NCI-H526 treated with DMSO at 0.1 percent for 48 hours (cell line): ENCODE data around the gene COMMD4.
A peak's percentile ranks its signal among the peaks of the same experiment; 100 is the strongest.

Source experiments
- DNase-seq: peaks from one replicate; lab custom pipeline; 2025; lab: John Stamatoyannopoulos, UW

COMMD4 gene

DNA sequence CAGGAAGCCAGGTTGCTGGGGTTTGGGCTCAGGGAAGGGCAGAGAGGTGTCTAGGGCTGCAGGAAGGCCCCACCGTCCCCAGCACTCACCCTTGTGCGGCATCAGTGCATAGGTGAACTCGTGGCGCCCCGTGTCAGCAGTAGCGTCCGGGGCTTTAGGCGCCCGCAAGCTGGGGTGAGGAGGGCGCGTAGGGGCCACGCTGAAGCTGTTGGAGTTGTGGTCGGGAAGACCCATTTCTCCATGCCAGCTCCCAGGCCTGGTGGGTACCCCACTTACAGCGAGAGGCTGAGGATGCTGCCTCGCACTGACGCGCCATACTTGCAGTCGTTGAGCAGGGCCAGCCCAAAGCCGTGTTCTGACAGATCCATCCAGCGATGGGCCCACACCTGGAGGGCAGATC, 20.7 kb downstream of the COMMD4 start:
- DNase-seq, result no peak

DNA sequence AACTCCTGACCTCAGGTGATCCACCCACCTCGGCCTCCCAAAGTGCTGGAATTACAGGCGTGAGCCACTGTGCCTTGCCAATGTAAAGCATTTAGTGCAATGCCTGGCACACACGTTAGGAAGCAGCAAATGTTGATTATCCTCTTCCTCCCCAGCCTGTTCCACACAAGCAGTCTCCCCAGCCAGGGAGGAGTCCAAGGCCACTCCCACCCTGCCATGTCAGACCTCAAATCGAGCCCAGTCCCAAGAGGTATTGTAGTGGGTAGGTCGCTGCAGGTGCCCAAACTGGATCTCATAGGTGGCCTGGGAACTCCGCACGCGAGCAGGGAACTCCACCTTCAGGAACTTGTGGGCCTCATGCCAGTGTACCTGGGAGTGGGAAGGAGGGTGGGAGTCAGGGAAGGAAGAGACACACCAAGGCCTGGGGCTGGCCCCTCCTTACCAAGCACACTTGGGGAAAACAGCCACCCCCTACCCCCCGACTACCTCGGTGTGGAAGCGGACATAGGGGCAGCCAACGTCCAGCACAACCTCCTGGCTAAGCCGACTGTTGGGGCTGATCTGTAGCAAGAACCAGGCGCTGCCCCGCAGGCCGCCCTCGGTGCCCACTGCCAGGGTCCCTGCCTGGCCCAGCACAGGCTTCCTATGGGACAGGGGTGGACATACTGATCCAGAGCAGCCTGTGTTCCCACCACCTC, 22.3 kb downstream of the COMMD4 start:
- no peak for DNase-seq

DNA sequence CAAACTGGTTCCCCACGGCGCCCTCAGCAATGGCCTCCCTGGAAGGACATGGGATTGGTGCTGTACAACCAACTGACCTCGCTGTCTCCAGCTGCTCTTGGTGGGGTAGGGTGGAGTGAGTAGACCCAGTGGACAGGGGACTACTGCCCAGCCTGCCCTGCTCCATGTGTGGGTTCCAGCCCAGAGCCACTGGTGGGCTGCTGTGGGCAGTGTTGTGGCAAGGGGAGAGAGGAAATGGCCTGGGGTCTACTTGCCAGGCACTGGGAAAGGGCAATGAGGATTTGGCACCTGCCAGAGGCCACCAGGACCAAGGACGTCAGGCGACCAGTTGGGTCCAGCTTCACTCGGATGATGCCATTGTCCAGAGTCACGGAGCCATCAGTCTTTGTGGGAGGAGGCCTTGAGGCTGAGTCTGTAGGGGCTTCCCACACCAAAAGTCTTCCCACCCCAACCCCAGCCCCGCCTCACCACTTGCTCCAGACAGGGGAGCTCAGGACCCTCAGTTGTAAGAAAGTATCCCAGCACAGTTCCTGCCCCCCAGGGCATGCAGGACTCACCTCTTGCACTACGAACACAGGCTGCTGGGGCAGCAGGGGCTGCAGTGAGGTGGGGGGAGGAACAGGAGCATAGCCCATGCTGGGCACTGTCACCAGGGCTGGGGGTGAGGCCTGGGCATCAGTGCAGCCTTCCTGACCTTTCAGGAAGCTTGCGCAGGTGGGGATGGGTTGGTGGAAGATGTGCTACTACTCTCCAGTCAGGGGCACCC, 23.1 kb downstream of the COMMD4 start:
- DNase-seq, result no peak

DNA sequence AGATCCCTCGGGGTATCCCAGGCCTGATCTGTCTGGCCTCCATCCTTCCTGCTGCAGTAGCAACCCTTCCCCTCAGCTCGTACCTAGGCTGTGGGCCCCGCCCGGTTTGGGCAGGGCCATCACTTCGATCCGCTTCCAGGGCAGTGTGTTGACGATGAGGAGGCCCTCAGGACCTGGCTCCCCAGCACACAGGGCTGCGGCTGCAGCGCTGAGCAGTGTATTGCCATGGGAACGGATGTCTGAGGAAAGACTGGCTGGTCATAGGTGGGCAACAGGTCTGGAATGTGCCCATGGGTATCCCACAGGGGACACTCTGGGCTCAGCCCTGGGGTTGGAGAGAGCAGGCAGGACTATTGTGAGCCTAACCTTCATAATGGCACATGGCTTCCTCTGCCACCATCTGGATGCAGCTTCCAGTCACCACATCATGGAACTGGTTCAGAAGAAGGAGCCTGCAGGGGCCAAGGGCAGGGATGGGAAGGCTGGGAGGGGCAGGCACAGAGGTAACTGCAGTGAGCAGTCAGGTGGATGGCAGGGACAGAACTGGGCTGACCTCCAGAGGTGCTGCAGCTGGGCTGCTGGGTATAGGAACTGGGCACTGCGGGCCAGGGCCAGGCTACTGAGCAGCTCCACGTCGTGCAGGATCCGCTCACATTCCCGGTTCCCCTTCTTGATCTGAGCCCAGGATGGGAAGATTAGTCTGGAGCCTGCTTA, 23.8 kb downstream of the COMMD4 start:
- no peak for DNase-seq

DNA sequence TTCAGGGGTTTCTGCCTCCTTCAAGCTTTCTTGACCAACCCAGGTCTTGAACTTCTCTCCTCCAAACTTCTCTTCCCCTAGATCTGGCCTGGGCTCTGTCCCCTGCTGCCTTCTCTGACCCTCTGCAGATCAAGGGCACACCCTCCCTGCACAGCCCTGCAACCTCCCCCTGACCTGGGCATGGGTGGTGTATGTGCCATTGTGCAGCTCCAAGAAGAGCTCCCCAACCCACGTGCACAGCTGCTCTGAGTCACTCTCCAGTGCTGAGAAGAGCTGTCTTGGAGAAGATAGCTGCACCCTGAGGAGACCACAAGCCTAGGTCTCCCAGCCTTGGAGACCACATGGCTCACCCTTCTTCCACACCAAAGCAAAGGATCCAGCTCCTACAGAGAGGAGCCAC, 24.5 kb downstream of the COMMD4 start:
- no peak for DNase-seq

DNA sequence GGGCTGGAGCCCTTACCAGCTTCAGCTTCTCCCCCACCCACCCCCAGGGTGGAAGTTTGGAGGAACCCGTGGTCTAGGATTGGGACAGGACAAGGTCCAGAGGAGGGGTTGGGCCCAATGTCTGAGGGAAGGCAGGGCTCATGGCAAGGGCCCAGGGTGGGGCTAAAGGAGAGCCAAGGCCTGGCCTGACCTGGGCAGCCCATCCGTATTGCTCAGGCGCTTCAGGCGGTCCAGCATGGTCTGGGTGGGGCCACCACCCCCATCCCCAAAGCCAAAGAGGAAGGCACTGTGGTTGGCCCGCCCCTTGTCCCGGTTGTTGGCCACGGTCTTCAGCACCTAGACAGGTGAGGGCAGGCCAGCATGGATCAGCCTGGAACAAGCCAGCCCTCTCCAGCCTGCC, 25.0 kb downstream of the COMMD4 start:
- no peak for DNase-seq

DNA sequence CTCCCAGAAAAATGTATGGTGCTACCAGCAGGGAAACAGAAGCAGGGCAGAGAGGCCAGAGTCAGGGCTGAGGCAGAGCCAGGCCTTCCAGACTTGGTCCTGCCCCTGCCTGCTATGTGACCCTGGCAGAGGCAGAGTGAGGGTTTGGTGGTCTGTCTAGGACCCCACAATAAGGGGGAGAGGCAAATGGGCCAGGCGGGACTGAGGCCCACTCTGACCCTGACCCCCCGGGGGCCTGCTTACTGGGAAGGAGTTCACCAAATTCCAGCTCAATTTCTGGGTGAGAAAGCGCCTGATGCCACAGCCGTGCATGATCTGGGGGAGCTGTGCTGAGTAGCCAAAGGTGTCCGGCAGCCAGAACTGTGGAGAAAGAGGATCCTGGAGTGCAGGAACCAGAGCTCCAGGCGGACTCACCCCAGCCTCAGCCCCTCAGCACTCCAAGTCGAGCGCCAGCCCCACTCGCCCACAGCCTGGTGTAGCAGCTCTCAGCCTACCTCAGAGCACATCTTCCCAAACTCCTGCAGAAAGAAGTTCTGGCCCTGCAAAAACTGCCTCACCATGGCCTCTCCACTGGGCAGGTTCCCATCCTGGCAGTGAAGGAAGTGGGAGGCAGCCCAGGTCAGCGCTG, 25.6 kb downstream of the COMMD4 start:
- no peak for DNase-seq

DNA sequence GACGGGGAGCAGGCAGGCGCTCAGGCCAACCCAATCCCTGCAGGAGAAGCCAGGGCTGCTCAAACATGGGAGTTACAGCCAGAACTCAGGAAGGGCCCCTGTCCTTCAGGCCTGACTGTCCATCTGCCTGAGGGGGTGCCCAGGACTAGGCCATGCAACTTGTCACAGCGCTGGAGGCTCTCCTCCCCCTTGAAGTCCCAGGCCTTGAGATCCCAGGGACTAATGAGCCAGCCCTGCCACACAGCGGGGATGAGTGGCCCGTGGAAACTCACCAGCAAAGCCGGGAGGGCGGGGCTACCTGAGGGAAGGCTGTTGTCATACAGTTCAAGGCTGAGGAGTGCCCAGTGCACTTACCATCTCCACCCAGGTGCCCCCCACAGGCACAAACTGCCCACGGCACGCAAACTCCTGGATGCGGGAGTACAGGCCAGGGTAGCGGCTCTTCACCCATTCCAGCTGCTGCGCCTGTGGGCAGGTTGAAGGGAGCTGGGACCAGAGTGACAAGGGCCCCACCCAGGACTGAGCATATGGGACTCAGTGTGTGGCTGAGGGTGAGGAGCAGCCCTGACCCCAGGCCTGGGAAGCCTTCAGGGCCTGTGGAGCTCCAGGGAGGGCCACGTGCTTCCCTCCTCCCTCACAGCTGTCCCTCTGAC, 26.3 kb downstream of the COMMD4 start:
- DNase-seq, result no peak

DNA sequence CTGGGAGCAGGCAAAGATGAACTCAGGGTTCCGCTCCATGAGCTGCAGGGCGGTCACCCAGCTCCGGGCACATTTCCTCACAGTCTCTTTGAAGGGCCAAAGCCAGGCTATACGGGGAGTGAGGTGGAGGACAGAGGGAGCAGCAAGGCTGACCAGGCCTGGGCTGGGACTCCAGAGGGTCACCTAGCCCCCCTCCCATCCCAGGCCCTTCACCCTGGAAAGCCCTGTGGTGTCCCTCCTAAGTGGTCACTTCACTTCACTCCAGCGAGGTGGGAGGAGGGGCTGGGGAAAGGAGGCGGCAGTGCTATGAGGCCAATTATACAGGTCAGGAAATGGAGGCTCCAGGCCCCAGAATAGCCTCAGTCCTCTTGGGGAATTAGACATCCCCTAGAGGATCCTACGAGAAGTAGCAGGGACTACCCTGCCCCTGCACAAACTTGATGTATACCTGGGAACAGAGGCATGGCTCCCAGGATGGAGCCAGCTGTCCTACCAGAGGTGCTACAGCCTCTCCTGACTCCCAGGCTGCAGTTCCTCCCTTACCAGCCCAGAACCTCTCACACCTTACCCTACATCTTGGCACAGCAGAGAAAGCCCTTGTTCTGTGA, 26.9 kb downstream of the COMMD4 start:
- DNase-seq, result no peak

DNA sequence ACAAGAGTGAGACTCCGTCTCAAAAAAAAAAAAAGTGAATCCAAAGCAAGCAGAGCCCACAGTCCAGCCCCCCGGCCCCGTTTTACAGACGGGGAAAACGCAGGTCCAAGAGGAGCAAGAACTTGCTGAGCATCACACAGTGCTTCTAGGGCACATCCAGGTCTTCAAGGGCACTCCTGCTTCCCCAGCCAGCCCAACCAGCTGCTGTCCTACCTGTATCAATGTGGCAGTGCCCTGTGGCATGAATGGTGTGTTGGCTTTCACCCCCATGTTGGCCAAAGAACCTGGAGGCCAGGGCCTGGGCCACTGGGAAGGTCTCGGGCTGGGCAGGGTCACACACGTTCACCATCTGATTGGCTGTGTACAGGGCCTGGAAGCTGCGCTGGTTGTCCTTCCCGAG, 27.9 kb downstream of the COMMD4 start:
- no peak for DNase-seq

DNA sequence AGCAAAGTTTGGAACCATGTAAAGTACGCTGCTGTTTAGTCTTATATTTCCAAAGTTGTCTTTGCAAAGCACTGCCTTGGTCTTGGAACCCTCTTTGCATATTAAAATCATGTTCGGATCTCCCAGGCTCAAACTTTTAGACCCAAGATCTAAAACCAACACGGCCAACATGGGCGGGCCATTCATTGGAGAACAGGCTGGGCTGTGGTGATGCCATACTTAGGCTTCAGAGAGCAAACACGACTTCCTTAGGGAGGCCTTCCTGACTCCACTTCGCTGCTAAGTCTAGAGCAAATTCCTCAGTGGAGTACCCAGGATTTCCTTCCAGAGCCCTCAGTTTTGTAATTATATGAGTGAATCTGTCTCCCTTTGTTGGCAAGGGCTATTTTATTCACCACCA, 29.0 kb downstream of the COMMD4 start:
- DNase-seq, result no peak

DNA sequence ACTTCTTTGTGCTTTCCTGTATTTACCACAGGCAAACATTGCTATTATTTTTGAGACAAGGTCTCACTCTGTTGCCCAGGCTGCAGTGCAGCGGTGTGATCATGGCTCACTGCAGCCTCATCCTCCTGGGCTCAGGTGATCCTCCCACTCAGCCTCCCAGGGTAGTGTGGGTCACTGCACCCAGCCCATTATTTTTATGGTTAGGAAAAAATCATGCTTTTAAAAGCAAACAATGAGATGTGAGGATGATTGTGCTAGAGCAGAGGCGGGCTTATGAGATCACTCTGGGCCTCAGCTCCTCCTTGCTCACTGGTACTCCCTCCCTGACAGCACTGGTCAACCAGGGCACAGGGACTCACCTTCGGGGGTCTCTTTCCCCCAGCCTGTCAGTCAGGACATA, 30.3 kb downstream of the COMMD4 start:
- no peak for DNase-seq

DNA sequence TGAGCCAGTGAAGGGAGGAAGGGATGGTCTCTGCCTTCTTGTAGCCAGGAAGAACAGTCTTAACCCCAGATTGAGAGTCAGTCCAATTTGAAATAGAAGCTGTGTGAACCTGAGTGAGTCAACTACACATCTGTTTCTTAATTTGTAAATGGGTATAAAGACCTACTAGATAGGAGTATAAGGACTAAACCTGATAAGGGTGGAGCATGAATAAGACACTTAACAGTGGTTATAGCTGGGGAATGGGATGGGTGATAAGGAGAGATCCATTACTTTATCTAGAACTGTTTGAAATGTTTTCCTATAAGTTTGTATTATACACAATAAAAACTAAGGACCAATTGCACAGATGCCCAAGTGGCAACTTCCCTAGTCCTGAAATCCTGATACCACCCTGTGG, 31.1 kb downstream of the COMMD4 start:
- no peak for DNase-seq

DNA sequence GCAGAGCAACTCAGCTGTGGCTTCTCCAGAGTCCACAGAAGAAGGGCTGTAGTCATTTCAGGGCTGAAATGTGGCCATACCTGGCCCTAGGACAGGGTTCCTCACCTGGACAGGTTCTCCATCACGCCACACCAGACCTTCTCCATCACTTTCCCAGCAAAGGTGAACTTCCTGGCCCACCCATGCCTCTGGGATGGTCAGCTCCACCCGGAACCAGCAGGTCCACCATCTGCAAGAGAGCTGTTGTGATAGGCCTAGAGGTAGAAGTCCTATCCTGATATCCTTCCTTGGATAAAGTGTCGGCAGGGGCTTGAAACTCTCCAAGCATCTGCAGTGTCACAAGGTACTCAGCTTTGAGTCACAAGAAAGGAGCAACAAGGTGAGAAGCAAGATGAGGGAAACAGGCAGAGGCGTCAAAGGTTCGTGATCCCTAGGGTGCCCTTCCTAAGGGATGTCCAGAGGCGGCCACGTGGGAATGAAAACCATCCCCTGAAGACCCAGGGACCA, 31.6 kb downstream of the COMMD4 start:
- DNase-seq, result no peak

DNA sequence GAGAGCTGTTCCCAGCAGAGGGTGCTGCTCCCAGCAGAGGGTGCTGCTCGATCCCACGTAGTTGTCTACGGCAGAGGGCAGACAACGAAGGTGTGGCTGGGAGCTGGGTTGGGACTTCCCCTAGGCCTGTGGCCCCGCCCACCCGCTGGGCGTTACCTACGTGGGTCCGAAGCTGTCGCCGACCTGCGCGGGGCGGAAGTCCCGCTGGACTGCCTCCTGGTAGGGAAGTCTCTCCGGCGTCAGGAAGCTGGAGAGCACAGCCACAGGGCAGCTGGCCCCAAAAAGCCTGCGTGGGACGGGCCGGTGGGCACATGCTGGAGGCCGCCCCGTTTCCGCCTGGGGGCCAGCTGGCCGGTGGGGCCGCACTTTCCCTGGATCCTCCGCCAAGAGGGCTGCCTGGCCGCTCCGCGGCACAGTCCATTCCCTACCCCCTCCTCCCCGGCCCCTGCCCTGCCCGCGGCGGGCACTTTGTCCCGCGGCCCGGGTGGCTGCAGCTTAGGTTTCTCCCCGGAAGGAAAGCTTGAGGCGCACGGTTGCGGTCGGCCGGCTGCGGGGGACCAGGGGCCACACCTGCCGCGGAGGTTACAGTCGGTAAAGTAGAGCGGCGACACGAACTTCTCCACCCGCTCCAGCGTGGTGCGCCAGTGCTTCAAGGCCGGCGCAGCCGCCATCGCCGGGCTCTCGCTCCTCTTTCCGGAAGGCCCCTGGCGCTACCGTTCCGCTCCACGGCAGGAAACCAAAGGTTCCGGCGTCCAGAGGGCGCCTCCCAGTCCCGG, 32.2 kb downstream of the COMMD4 start, which contains the start of gene MAN2C1:
MAN2C1 (minus strand) TSS at position 695 of the 776 bp plus-strand sequence; CDS start at position 671, 24 bp downstream.
- peak; percentile 93 for DNase-seq

DNA sequence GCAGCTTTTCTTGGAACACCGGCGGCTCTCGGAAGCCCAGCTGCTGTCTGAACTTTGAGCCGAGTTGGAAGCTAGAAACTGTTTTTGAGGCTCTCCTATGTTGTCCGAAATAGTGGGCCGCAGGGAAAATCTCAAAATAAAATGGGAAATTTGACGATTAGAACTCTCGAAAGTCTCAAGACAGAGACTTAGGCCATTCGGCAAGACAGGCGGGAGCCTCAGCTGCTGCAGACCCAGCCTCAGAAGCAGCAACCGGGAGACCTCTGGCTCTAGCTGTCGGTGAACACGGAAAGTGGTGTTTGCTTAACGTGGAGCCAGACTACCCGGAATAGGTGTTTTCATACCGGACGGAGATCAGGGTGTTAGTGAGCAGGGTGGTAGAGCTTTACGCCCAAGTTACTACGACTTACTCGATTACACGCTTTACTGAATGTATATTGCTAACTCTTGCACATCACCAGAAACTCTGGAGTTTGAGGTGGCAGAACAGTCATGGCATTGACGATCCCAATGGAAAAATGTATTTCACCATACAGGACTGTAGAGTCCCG, 32.9 kb downstream of the COMMD4 start:
- peak; percentile 49 for DNase-seq

DNA sequence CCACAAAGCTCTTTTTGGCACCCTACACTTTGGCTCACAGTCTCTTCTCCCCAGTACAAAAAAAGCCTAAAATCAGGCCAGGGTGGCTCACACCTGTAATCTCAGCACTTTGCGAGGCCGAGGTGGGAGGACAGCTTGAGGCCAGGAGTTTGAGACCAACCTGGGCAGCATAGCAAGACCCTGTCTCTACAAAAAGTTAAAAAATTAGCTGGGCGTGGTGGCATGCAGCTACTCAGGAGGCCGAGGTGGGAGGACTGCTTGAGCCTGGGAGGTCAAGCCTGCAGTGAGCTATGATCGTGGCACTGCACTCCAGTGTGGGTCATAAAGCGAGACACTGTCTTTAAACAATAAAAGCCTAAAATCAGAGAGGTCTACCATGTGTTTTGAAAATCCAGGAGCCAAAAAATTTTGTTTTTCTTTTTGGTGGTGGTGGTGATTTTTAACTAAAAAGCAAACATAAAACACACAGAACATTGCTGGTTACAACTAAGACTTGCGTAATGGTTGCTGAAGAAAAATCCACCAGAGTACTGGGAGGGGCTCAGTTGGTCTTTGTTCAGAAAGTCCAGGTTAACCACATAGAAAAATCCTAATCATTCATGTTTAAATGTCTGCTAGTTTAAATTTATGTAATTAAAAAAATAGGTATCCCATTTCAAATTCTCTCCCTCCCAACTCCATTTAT, 34.2 kb downstream of the COMMD4 start:
- DNase-seq, result no peak

DNA sequence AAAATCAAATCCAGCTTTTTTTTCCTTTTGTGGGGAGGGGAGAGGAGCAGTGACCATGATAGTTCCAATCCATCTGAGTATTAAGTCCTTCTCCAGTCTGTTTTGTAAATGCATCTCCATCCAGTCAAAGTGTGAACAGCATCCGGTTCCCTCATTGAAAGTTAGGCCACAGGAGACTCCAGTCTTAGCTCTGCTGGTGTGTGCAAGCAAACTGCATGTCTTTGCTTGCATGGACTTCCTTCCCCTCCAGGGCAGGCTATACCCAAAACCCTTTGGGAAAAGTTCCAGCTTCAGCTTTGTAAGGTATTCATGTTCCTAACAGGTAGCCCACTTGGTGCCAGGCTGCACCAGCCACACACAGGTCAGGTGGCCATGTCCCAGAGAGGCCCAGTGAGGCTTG, 35.6 kb downstream of the COMMD4 start:
- no peak for DNase-seq

DNA sequence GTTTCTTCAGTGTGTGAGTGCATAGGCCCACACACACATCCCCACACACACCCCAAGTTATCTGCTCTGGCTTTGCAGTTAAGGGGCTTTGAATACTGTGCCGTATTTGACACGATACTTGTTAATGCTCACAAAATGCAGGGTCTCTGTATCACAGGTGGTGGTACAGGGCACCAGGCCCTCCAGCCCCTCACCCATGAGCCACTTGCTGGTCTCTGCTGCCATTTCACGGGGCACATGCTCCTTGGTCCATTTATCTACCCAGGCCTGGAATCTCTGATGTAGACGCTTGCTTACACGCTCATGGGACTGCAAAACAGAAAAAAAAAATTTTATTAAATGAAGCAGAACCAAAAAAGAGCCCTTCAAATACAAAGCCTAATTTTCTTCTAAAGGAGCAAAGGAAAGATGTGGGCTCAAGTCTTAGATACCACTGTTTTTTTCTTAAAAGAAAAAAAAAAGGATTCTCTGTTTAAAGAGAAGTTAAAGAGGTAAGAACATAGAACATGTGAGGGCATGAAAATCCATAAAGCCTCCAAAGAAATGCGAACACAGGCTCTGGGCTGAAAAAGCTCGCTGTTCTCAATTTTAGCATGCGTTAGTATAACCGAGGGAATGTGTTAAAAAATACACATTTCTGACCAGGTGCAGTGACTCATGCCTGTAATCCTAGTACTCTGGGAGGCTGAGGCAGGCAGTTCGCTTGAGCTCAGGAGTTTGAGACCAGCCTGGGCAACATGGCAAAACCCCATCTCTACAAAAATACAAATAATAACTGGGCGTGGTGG, 36.2 kb downstream of the COMMD4 start:
- DNase-seq, result no peak
